GM12873 (cell line): ENCODE data around the gene DNAJC4.

Experiments
- CTCF ChIP-seq: IDR thresholded peaks from 2 replicates; pipeline ENCODE4 v1.5.1; 2012; ENCODE audit warnings: low read depth, mild to moderate bottlenecking, moderate library complexity, low read length, control low read depth; ENCODE audit not compliant: insufficient read depth; ENCODE audit errors: missing control alignments

DNAJC4 gene, protein sequence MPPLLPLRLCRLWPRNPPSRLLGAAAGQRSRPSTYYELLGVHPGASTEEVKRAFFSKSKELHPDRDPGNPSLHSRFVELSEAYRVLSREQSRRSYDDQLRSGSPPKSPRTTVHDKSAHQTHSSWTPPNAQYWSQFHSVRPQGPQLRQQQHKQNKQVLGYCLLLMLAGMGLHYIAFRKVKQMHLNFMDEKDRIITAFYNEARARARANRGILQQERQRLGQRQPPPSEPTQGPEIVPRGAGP

GRCh38 chr11:64230171-64230984, at the start of gene DNAJC4:
Gene DNAJC4, plus strand, starts transcription at chr11:64230548. Its CDS starts 307 bp downstream, at chr11:64230855.
- TF ChIP-seq CTCF = no peak

DNA sequence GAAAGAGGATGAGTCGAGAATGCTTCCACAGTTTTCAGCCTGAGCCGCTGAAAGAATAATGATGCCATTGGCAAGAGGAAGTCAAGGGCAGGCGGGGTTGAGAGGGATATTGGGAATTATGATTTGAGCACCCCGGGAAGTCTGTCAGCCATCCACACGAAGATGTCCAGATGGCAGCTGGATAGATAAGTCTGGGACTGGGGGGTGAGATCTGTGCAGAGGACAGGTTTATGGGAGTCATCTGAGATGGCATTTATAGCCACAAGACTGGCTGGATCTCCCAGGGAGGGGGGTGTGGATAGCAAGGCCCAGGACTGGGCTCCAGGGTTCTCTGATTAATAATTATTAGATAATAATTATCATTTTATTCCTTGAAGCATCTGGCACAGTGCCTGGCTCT, 49.5 kb upstream of the DNAJC4 start:
- no peak for TF ChIP-seq CTCF

DNA sequence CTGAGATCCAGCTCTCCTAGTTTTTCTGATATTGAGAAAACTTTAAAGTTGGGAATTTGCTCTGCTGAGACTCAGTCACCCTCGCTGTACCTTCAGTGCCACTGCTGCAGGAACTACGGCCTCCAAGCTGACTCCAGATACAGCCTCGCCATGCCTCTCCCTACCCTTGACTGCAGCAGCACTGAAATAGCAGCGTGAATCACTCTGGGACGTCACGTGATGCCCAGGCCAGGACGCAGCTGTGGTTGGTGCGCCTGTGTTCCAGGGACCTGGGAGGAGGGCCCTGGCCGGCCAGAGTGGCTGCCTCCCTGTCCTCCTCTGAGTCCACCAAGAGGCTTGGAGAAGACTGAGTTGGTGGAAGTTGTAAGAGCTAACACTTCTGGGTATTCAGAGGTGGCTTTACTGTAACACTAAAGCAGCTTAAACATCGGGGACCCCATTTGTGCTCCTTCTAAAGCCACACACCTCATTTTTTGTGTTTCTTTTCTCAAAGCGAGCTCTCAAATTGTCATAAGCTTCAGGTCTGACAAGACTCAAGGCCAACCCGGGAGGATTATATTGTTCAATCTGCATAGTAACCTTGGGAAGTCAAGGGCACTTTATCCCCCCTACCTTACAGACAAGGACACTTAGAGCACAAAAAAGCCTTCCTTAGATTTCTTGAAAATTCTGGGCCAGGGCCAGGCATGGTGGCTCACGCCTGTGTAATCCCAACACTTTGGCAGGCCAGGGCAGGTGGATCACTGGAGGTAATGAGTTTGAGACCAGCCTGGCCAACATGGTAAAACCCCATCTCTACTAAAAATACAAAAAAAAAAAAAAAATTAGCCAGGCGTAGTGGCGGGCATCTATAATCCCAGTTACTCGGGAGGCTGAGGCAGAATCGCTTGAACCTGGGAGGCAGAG, 48.6 kb upstream of the DNAJC4 start:
- TF ChIP-seq CTCF = no peak

DNA sequence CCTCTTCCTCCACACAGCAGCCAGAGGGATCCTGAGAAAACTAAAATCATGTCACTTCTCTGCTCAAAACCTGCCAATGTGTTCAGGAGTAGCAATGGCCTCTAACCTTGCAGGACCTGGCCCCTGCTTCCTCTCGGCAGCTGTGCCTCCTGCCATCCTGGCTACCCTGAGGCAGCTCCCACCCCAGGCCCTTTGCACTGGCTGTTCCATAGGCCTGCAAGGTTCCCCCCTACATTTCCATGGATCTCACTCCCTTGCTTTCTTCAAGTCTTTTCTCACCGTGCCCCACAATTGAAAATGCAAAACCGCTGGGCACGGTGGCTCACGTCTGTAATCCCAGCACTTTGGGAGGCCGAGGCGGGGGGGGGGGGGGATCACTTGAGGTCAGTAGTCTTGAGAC, 46.5 kb upstream of the DNAJC4 start:
- no peak for TF ChIP-seq CTCF

DNA sequence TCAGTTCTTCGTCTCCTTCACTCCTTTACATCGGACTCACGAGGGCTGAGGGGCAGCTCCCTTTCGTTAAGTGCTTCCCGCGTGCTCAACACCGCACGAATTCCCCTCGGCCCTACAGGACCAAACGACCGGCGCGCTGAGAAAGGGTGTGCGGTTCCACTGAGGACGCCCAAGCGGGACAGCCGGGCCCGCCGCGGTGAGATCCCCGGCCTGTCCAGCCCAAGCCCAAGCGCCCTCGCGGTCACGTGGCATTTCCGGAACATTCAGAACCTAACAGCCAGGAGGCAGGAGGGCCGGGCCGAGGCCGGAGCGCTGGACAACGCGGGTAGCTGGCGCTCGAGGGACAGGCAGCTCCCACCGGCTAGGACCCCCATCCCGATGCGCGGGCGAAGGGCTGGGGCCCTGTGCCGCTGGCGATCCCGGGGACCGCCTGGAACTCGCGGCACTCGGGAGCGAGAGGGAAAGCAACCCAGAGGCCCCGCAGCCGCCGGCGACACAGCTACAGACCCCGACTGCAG, 45.1 kb upstream of the DNAJC4 start:
- TF ChIP-seq CTCF = no peak

GRCh38 chr11:64185693-64186491, 44.5 kb upstream of the DNAJC4 start, which contains the start of gene STIP1:
Gene STIP1, plus strand, starts transcription at chr11:64186171. Its CDS starts 91 bp downstream, at chr11:64186262.
- TF ChIP-seq CTCF = peak; percentile 52
